ENCODE data around the gene ECT2.
"Not testable (repeated sequence)": the region's sequence is repeated elsewhere in the genome, so short reads cannot be mapped to it uniquely, and the experiment has no call there.

Gene ECT2

GRCh38 chr3:172859041-172859440 lies 108.5 kb downstream of the ECT2 start:
- no peak for TF ChIP-seq CTCF (conservative IDR thresholded peaks at IDR 0.05)
- H3K27ac ChIP-seq = no peak overlapping the region

GRCh38 chr3:172866726-172867350 lies 116.3 kb downstream of the ECT2 start:
- H3K27ac ChIP-seq = not testable (repeated sequence)

- peak overlapping the region; percentile 38 for H3K27ac ChIP-seq
- no peak for TF ChIP-seq CTCF (conservative IDR thresholded peaks at IDR 0.05)
These were observed 118.2 kb downstream of the ECT2 start for GRCh38 chr3:172868582-172869200.

GRCh38 chr3:172869368-172869771 lies 118.8 kb downstream of the ECT2 start:
- peak overlapping the region; percentile 38 for H3K27ac ChIP-seq
- TF ChIP-seq CTCF (conservative IDR thresholded peaks at IDR 0.05) = no peak

GRCh38 chr3:172869784-172870518 lies 119.4 kb downstream of the ECT2 start:
- H3K27ac ChIP-seq = peak overlapping the region; percentile 38
- TF ChIP-seq CTCF (conservative IDR thresholded peaks at IDR 0.05) = no peak

All from VCaP (cell line).